Stimulated activated CD4-positive, alpha-beta T cell treated with anti-CD3 and anti-CD28 coated beads, TNF-alpha, amount 100 ng/mL, for 24 hours (primary cell): ENCODE results near the gene NUCB1.
"Not testable (repeated sequence)": the region's sequence is repeated elsewhere in the genome, so short reads cannot be mapped to it uniquely, and the experiment has no call there.

ENCODE experiments used
- DNase-seq, 3 experiments: peaks; one replicate each; pipeline ENCODE4 v3.0.0-alpha.2; 2020; ENCODE audit warnings: low read depth in 3 of 3

The NUCB1 gene

GRCh38 chr19:48899781-48900476 lies at the start of gene NUCB1:
TSS of gene NUCB1 (plus strand) at chr19:48900312. CDS start at chr19:48900797, 485 bp downstream.
- peak; percentile 99 to 100 (median 99) for DNase-seq

- no peak for DNase-seq
Measured at GRCh38 chr19:48852292-48852691, 47.8 kb upstream of the NUCB1 start.

GRCh38 chr19:48853483-48853882 lies 46.6 kb upstream of the NUCB1 start:
- DNase-seq = no peak

GRCh38 chr19:48854103-48854502 lies 46.0 kb upstream of the NUCB1 start:
- DNase-seq = no peak

- no peak for DNase-seq
Measured at GRCh38 chr19:48856921-48857320, 43.2 kb upstream of the NUCB1 start.

- DNase-seq = peak; percentile 55 to 86 (median 70)
Measured at GRCh38 chr19:48858984-48859710, 41.0 kb upstream of the NUCB1 start.

GRCh38 chr19:48859711-48860572 lies 40.2 kb upstream of the NUCB1 start:
- no peak for DNase-seq

GRCh38 chr19:48861313-48861712 lies 38.8 kb upstream of the NUCB1 start:
- no peak for DNase-seq

- DNase-seq = no peak
Measured at GRCh38 chr19:48862827-48863226, 37.3 kb upstream of the NUCB1 start.

- no peak for DNase-seq
Measured at GRCh38 chr19:48866692-48867091, 33.4 kb upstream of the NUCB1 start.

GRCh38 chr19:48867123-48867745 lies 32.9 kb upstream of the NUCB1 start:
- DNase-seq = no peak

GRCh38 chr19:48867746-48868113 lies 32.4 kb upstream of the NUCB1 start:
- DNase-seq = no peak

GRCh38 chr19:48868114-48868886 lies 31.8 kb upstream of the NUCB1 start, which contains the start of gene PLEKHA4:
TSS of gene PLEKHA4 (minus strand) at chr19:48868617. CDS start at chr19:48867620, 997 bp downstream.
- DNase-seq = no peak

GRCh38 chr19:48870048-48870447 lies 30.1 kb upstream of the NUCB1 start:
- no peak for DNase-seq

- DNase-seq = not testable (repeated sequence)
Measured at GRCh38 chr19:48871471-48872181, 28.5 kb upstream of the NUCB1 start.

GRCh38 chr19:48872182-48872883 lies 27.8 kb upstream of the NUCB1 start, which contains the start of gene PPP1R15A:
TSS of gene PPP1R15A (plus strand) at chr19:48872421. CDS start at chr19:48873234, 813 bp downstream.
- peak; percentile 99 for DNase-seq

GRCh38 chr19:48872884-48873475 lies 27.1 kb upstream of the NUCB1 start:
- peak; percentile 44 to 72 (median 65) for DNase-seq

GRCh38 chr19:48873476-48874302 lies 26.4 kb upstream of the NUCB1 start:
- DNase-seq = no peak
